Measurements from ENCODE around the gene VEZT. TPM values are rescaled to one million over a fixed set of nuclear protein-coding genes. Genes with fewer than 3 reads are reported as not detected.

VEZT gene
- total RNA-seq, 2 experiments from 2014 or later, result 57.7 to 77.1 TPM

GRCh38 chr12:95248604-95249360 is 31.2 kb downstream of the VEZT start:
- ChIA-PET POLR2A (interaction anchor here (0.5 to 0.7 kb wide), 4 partner anchors 11 to 722 kb away, joined by 3 to 4 read pairs (median 4); no protein-coding TSS in a partner anchor), CTCF (ENCODE audit: unreplicated experiment) (no interaction called here)
- Histone ChIP-seq H3K36me3 (ENCODE audit: insufficient read depth, low read length) (peaks cover 44% of the 10 kb centered on the region), H3K79me2 (ENCODE audit: insufficient read depth, low read depth, low read length) (peaks cover 78% of the 10 kb centered on the region; the same call in 1 of the 2 replicates), H3K4me1 (ENCODE audit: insufficient read depth, low read length, poor library complexity, severe bottlenecking) (peaks cover 8% of the 10 kb centered on the region), H3K9me2 (ENCODE audit: insufficient read depth, low read length) (no peaks in the 10 kb centered on the region), H3K27ac (ENCODE audit: low read depth, low read length, poor library complexity, severe bottlenecking) (no peak overlapping the region), H4K20me1 (ENCODE audit: insufficient read depth, low read length) (no peaks in the 10 kb centered on the region), H3K4me2 (ENCODE audit: low read length) (no peak overlapping the region), H3K9me3 (ENCODE audit: low read length) (no peaks in the 10 kb centered on the region), H2AFZ (ENCODE audit: low read length) (no peak overlapping the region), H3K4me3 (ENCODE audit: low read depth, low read length, poor library complexity, severe bottlenecking) (no peak overlapping the region)
- BruUV-seq (replicated peaks), result no TSS peak
- DNase-seq (ENCODE audit: low spot score), result no peak
- TF ChIP-seq CTCF (conservative IDR thresholded peaks at IDR 0.05; ENCODE audit: low read length) (no peak), EZH2phosphoT487 (IDR thresholded peaks at IDR 0.05; ENCODE audit: borderline replicate concordance, low read depth, low read length) (no peak)
- intact Hi-C loops (cut with micrococcal nuclease; ENCODE audit: unreplicated experiment), result no loop called here

- Histone ChIP-seq H3K79me2 (ENCODE audit: insufficient read depth, low read depth, low read length) (peaks cover 40% of the 10 kb centered on the region; the same call in 1 of the 2 replicates), H3K9me2 (ENCODE audit: insufficient read depth, low read length) (no peaks in the 10 kb centered on the region), H4K20me1 (ENCODE audit: insufficient read depth, low read length) (no peaks in the 10 kb centered on the region), H2AFZ (ENCODE audit: low read length) (no peak overlapping the region), H3K36me3 (ENCODE audit: insufficient read depth, low read length) (peaks cover 69% of the 10 kb centered on the region), H3K4me1 (ENCODE audit: insufficient read depth, low read length, poor library complexity, severe bottlenecking) (no peaks in the 10 kb centered on the region), H3K4me3 (ENCODE audit: low read depth, low read length, poor library complexity, severe bottlenecking) (no peak overlapping the region), H3K27ac (ENCODE audit: low read depth, low read length, poor library complexity, severe bottlenecking) (no peak overlapping the region), H3K4me2 (ENCODE audit: low read length) (no peak overlapping the region), H3K9me3 (ENCODE audit: low read length) (no peaks in the 10 kb centered on the region)
- CTCF ChIA-PET (ENCODE audit: unreplicated experiment), result no interaction called here
- intact Hi-C loops (cut with micrococcal nuclease; ENCODE audit: unreplicated experiment), result no loop called here
- no peak for DNase-seq (ENCODE audit: low spot score)
- TF ChIP-seq EZH2phosphoT487 (IDR thresholded peaks at IDR 0.05; ENCODE audit: borderline replicate concordance, low read depth, low read length), result no peak
- TF ChIP-seq CTCF (conservative IDR thresholded peaks at IDR 0.05; ENCODE audit: low read length), result no peak
- BruUV-seq (replicated peaks), result no TSS peak
- POLR2A ChIA-PET, result interaction anchor here (0.5 to 1.7 kb wide), 4 partner anchors 9 to 54 kb away, joined by 3 to 4 read pairs (median 4); no protein-coding TSS in a partner anchor
Observed at GRCh38 chr12:95253386-95253785, 35.8 kb downstream of the VEZT start.

- Histone ChIP-seq H3K27ac (ENCODE audit: low read depth, low read length, poor library complexity, severe bottlenecking) (no peak overlapping the region), H3K4me1 (ENCODE audit: insufficient read depth, low read length, poor library complexity, severe bottlenecking) (no peaks in the 10 kb centered on the region), H2AFZ (ENCODE audit: low read length) (no peak overlapping the region), H4K20me1 (ENCODE audit: insufficient read depth, low read length) (no peaks in the 10 kb centered on the region), H3K9me2 (ENCODE audit: insufficient read depth, low read length) (no peaks in the 10 kb centered on the region), H3K36me3 (ENCODE audit: insufficient read depth, low read length) (peaks cover 94% of the 10 kb centered on the region), H3K79me2 (ENCODE audit: insufficient read depth, low read depth, low read length) (no peaks in the 10 kb centered on the region), H3K9me3 (ENCODE audit: low read length) (no peaks in the 10 kb centered on the region), H3K4me2 (ENCODE audit: low read length) (no peak overlapping the region), H3K4me3 (ENCODE audit: low read depth, low read length, poor library complexity, severe bottlenecking) (no peak overlapping the region)
- POLR2A ChIA-PET, result interaction anchor here (0.9 kb wide), 1 partner anchor 10 kb away, joined by 4 read pairs; no protein-coding TSS in a partner anchor
- intact Hi-C loops (cut with micrococcal nuclease; ENCODE audit: unreplicated experiment), result no loop called here
- CTCF ChIA-PET (ENCODE audit: unreplicated experiment), result no interaction called here
- no TSS peak for BruUV-seq (replicated peaks)
- DNase-seq (ENCODE audit: low spot score), result no peak
- TF ChIP-seq CTCF (conservative IDR thresholded peaks at IDR 0.05; ENCODE audit: low read length) (no peak), EZH2phosphoT487 (IDR thresholded peaks at IDR 0.05; ENCODE audit: borderline replicate concordance, low read depth, low read length) (no peak)
Observed at GRCh38 chr12:95257541-95257940, 39.9 kb downstream of the VEZT start.

Data from OCI-LY7 (cell line).